Hematopoietic multipotent progenitor cell treated with erythropoietin and hydrocortisone succinate and interleukin-3 and kit ligand, for 6 days (in vitro differentiated cells): ENCODE data around the gene SEPSECS.

Experiments used
- DNase-seq: peaks from one replicate; pipeline ENCODE4 v3.0.0-alpha.2; 2015

SEPSECS gene

GRCh38 chr4:25159837-25160713 lies at the start of gene SEPSECS:
Gene SEPSECS, minus strand, starts transcription at chr4:25160449. Its CDS starts 80 bp downstream, at chr4:25160369.
- peak; percentile 99 for DNase-seq

GRCh38 chr4:25209702-25210101 lies 49.5 kb upstream of the SEPSECS start:
- no peak for DNase-seq

- DNase-seq, result no peak
These were observed 47.7 kb upstream of the SEPSECS start for GRCh38 chr4:25207997-25208396.

GRCh38 chr4:25198713-25199112 lies 38.5 kb upstream of the SEPSECS start:
- DNase-seq, result no peak

GRCh38 chr4:25190407-25190806 lies 30.2 kb upstream of the SEPSECS start:
- DNase-seq, result peak; percentile 45

GRCh38 chr4:25184056-25184455 lies 23.8 kb upstream of the SEPSECS start:
- DNase-seq, result no peak

GRCh38 chr4:25182937-25183336 lies 22.7 kb upstream of the SEPSECS start:
- DNase-seq, result no peak

- DNase-seq, result peak; percentile 89
These were observed 20.4 kb upstream of the SEPSECS start for GRCh38 chr4:25180524-25181131.

- no peak for DNase-seq
These were observed 18.6 kb upstream of the SEPSECS start for GRCh38 chr4:25178838-25179261.

- DNase-seq, result no peak
These were observed 16.9 kb upstream of the SEPSECS start for GRCh38 chr4:25177147-25177546.

GRCh38 chr4:25174674-25175073 lies 14.4 kb upstream of the SEPSECS start:
- DNase-seq, result no peak

GRCh38 chr4:25172961-25173915 lies 13.0 kb upstream of the SEPSECS start:
- peak; percentile 27 for DNase-seq

- no peak for DNase-seq
These were observed 11.1 kb upstream of the SEPSECS start for GRCh38 chr4:25171201-25171865.

- no peak for DNase-seq
These were observed 9.2 kb upstream of the SEPSECS start for GRCh38 chr4:25169446-25169845.

GRCh38 chr4:25165916-25166315 lies 5.7 kb upstream of the SEPSECS start:
- DNase-seq, result no peak

GRCh38 chr4:25163196-25163595 lies 2.9 kb upstream of the SEPSECS start:
- peak; percentile 75 for DNase-seq

GRCh38 chr4:25162566-25162965 lies 2.3 kb upstream of the SEPSECS start:
- no peak for DNase-seq

- peak; percentile 38 for DNase-seq
These were observed 1.3 kb upstream of the SEPSECS start for GRCh38 chr4:25161593-25161950.

GRCh38 chr4:25160714-25161592 lies 704 bp upstream of the SEPSECS start:
- peak; percentile 54 for DNase-seq

GRCh38 chr4:25158817-25159216 lies 1.4 kb downstream of the SEPSECS start:
- no peak for DNase-seq

- no peak for DNase-seq
These were observed 3.2 kb downstream of the SEPSECS start for GRCh38 chr4:25157081-25157480.

- DNase-seq, result no peak
These were observed 4.3 kb downstream of the SEPSECS start for GRCh38 chr4:25155947-25156346.
